Loucy (cell line): Measurements from ENCODE around the gene MTF1.

ENCODE experiments used
- EZH2phosphoT487 ChIP-seq: fragments of 200-600 bp; IDR thresholded peaks from 2 replicates; pipeline ENCODE4 v1.6.1; 2018; ENCODE audit warnings: antibody characterized with exemption, mild to moderate bottlenecking, moderate library complexity, borderline replicate concordance
- TF ChIP-seq, protein P1 (sequence below): fragments of 200-600 bp; sonication (generic); conservative IDR thresholded peaks from 2 replicates; pipeline ENCODE4 v1.5.1; 2014; ENCODE audit warnings: mild to moderate bottlenecking, antibody characterized with exemption, low read length

DNA sequence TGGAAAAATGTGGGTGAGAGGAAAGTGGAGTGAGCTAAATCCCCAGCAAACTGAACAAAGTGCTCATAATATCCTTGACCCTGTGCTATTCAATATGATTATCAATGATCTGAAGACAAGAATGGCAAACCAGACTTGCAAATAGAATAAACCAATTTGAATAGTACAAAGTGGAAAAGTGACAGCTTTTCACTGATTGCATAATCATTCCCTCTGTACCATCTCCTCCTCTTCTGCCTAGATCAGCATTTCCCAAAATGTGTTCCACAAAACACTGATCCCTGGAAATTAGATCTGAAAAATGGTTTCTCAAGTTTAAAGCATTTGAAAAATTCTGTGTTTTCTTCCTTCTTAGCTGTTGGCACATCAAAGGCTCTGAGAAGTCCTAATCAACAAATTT, 8.1 kb downstream of the MTF1 start:
- TF ChIP-seq, protein P1, sequence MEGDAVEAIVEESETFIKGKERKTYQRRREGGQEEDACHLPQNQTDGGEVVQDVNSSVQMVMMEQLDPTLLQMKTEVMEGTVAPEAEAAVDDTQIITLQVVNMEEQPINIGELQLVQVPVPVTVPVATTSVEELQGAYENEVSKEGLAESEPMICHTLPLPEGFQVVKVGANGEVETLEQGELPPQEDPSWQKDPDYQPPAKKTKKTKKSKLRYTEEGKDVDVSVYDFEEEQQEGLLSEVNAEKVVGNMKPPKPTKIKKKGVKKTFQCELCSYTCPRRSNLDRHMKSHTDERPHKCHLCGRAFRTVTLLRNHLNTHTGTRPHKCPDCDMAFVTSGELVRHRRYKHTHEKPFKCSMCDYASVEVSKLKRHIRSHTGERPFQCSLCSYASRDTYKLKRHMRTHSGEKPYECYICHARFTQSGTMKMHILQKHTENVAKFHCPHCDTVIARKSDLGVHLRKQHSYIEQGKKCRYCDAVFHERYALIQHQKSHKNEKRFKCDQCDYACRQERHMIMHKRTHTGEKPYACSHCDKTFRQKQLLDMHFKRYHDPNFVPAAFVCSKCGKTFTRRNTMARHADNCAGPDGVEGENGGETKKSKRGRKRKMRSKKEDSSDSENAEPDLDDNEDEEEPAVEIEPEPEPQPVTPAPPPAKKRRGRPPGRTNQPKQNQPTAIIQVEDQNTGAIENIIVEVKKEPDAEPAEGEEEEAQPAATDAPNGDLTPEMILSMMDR: no peak
- TF ChIP-seq EZH2phosphoT487: no peak
